Measurements from ENCODE around the gene NOVA2. TPM values are rescaled to one million over a fixed set of nuclear protein-coding genes. Genes with fewer than 3 reads are reported as not detected.

The NOVA2 gene
- total RNA-seq, 1 experiment from 2014 or later, result 11.3 TPM

DNA sequence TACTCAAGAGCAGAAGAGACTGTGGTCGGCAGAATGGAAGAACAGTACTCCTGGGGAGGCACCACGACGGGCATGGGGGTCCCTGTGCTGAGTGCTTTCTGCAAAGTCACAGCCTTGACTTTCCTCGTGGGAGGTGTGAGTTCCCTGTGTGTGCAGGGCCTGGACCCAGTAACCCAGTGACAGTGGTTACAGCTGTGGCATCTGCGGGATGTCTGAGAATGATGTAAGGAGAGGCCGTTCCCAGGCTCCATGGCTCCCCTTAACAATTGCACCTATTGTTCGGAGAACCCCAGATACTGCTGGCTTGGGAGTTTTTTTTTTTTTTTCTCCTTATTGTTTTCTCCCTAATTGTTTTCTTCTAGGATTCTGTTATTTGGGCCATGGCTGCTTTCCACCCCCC lies 54.0 kb downstream of the NOVA2 start (continued):
- TF ChIP-seq, protein P1, sequence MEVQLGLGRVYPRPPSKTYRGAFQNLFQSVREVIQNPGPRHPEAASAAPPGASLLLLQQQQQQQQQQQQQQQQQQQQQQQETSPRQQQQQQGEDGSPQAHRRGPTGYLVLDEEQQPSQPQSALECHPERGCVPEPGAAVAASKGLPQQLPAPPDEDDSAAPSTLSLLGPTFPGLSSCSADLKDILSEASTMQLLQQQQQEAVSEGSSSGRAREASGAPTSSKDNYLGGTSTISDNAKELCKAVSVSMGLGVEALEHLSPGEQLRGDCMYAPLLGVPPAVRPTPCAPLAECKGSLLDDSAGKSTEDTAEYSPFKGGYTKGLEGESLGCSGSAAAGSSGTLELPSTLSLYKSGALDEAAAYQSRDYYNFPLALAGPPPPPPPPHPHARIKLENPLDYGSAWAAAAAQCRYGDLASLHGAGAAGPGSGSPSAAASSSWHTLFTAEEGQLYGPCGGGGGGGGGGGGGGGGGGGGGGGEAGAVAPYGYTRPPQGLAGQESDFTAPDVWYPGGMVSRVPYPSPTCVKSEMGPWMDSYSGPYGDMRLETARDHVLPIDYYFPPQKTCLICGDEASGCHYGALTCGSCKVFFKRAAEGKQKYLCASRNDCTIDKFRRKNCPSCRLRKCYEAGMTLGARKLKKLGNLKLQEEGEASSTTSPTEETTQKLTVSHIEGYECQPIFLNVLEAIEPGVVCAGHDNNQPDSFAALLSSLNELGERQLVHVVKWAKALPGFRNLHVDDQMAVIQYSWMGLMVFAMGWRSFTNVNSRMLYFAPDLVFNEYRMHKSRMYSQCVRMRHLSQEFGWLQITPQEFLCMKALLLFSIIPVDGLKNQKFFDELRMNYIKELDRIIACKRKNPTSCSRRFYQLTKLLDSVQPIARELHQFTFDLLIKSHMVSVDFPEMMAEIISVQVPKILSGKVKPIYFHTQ (CRISPR knock-in tag; IDR thresholded peaks at IDR 0.05), result no peak
- TF ChIP-seq, protein P2, sequence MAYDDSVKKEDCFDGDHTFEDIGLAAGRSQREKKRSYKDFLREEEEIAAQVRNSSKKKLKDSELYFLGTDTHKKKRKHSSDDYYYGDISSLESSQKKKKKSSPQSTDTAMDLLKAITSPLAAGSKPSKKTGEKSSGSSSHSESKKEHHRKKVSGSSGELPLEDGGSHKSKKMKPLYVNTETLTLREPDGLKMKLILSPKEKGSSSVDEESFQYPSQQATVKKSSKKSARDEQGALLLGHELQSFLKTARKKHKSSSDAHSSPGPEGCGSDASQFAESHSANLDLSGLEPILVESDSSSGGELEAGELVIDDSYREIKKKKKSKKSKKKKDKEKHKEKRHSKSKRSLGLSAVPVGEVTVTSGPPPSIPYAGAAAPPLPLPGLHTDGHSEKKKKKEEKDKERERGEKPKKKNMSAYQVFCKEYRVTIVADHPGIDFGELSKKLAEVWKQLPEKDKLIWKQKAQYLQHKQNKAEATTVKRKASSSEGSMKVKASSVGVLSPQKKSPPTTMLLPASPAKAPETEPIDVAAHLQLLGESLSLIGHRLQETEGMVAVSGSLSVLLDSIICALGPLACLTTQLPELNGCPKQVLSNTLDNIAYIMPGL (CRISPR knock-in tag; IDR thresholded peaks at IDR 0.05), result no peak
- TF ChIP-seq CREB1 (CRISPR knock-in tag; IDR thresholded peaks at IDR 0.05), result no peak
- no peak for TF ChIP-seq ZNF416 (CRISPR knock-in tag; IDR thresholded peaks at IDR 0.05)
- TF ChIP-seq, protein P3, sequence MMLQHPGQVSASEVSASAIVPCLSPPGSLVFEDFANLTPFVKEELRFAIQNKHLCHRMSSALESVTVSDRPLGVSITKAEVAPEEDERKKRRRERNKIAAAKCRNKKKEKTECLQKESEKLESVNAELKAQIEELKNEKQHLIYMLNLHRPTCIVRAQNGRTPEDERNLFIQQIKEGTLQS (CRISPR knock-in tag; conservative IDR thresholded peaks at IDR 0.05), result no peak
- TF ChIP-seq FOXP1 (CRISPR knock-in tag; IDR thresholded peaks at IDR 0.05; ENCODE audit: borderline replicate concordance), result no peak
- TF ChIP-seq NFYB (CRISPR knock-in tag; conservative IDR thresholded peaks at IDR 0.05; ENCODE audit: low read depth), result no peak
- no peak for TF ChIP-seq ZNF138 (CRISPR knock-in tag; conservative IDR thresholded peaks at IDR 0.05)
- TF ChIP-seq, protein P4, sequence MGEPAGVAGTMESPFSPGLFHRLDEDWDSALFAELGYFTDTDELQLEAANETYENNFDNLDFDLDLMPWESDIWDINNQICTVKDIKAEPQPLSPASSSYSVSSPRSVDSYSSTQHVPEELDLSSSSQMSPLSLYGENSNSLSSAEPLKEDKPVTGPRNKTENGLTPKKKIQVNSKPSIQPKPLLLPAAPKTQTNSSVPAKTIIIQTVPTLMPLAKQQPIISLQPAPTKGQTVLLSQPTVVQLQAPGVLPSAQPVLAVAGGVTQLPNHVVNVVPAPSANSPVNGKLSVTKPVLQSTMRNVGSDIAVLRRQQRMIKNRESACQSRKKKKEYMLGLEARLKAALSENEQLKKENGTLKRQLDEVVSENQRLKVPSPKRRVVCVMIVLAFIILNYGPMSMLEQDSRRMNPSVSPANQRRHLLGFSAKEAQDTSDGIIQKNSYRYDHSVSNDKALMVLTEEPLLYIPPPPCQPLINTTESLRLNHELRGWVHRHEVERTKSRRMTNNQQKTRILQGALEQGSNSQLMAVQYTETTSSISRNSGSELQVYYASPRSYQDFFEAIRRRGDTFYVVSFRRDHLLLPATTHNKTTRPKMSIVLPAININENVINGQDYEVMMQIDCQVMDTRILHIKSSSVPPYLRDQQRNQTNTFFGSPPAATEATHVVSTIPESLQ (CRISPR knock-in tag; IDR thresholded peaks at IDR 0.05), result no peak
- TF ChIP-seq SMAD3 (CRISPR knock-in tag; IDR thresholded peaks at IDR 0.05; ENCODE audit: borderline replicate concordance), result no peak
- TF ChIP-seq NFE2L1 (CRISPR knock-in tag; IDR thresholded peaks at IDR 0.05), result no peak

DNA sequence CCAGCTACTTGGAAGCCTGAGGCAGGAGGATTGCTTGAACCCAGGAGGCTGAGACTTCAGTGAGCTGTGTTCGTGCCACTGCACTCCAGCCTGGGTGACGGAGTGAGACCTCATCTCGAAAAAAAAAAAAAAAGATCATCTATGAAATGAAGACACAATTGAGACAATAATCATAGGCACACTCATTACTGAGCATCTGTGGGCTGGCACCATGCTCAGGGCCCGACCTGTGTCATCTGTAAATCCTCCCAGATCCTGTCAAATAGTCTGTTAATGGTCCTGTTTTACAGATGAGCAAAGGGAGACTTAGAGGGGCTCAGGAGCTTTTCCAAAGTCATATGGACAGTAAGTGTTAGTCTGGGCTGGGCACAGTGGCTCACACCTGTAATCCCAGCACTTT lies 54.9 kb downstream of the NOVA2 start:
- no peak for DNase-seq (ENCODE audit: low spot score)
- H3K9me3 Mint-ChIP-seq, result no peaks in the 10 kb centered on the region
- POLR2A ChIA-PET, result interaction anchor here (0.6 kb wide), 1 partner anchor 31 kb away, joined by 4 read pairs; no protein-coding TSS in a partner anchor
- H3K4me3 Mint-ChIP-seq, result no peak overlapping the region
- TF ChIP-seq, protein P5, sequence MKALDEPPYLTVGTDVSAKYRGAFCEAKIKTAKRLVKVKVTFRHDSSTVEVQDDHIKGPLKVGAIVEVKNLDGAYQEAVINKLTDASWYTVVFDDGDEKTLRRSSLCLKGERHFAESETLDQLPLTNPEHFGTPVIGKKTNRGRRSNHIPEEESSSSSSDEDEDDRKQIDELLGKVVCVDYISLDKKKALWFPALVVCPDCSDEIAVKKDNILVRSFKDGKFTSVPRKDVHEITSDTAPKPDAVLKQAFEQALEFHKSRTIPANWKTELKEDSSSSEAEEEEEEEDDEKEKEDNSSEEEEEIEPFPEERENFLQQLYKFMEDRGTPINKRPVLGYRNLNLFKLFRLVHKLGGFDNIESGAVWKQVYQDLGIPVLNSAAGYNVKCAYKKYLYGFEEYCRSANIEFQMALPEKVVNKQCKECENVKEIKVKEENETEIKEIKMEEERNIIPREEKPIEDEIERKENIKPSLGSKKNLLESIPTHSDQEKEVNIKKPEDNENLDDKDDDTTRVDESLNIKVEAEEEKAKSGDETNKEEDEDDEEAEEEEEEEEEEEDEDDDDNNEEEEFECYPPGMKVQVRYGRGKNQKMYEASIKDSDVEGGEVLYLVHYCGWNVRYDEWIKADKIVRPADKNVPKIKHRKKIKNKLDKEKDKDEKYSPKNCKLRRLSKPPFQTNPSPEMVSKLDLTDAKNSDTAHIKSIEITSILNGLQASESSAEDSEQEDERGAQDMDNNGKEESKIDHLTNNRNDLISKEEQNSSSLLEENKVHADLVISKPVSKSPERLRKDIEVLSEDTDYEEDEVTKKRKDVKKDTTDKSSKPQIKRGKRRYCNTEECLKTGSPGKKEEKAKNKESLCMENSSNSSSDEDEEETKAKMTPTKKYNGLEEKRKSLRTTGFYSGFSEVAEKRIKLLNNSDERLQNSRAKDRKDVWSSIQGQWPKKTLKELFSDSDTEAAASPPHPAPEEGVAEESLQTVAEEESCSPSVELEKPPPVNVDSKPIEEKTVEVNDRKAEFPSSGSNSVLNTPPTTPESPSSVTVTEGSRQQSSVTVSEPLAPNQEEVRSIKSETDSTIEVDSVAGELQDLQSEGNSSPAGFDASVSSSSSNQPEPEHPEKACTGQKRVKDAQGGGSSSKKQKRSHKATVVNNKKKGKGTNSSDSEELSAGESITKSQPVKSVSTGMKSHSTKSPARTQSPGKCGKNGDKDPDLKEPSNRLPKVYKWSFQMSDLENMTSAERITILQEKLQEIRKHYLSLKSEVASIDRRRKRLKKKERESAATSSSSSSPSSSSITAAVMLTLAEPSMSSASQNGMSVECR (CRISPR knock-in tag; IDR thresholded peaks at IDR 0.05; ENCODE audit: borderline replicate concordance), result no peak
- TF ChIP-seq SMAD3 (CRISPR knock-in tag; IDR thresholded peaks at IDR 0.05; ENCODE audit: borderline replicate concordance), result no peak
- TF ChIP-seq GABPB1 (CRISPR knock-in tag; IDR thresholded peaks at IDR 0.05), result no peak
- H3K27me3 Mint-ChIP-seq (ENCODE audit: low read depth), result no peaks in the 10 kb centered on the region; the same call in 1 of the 2 replicates
- H3K36me3 Mint-ChIP-seq, result no peaks in the 10 kb centered on the region
- ATAC-seq, result no peak
- H3K4me1 Mint-ChIP-seq, result no peaks in the 10 kb centered on the region
- CTCF ChIA-PET, result interaction anchor here (0.6 to 1.2 kb wide), 4 partner anchors 44 to 210 kb away, joined by 4 read pairs; no protein-coding TSS in a partner anchor
- H3K27ac Mint-ChIP-seq, result no peak overlapping the region
